ENCODE data around the gene UGT1A9. TPM values are rescaled to one million over a fixed set of nuclear protein-coding genes. Genes with fewer than 3 reads are reported as not detected.

Gene UGT1A9
- total RNA-seq, 1 experiment from 2014 or later = not detected

DNA sequence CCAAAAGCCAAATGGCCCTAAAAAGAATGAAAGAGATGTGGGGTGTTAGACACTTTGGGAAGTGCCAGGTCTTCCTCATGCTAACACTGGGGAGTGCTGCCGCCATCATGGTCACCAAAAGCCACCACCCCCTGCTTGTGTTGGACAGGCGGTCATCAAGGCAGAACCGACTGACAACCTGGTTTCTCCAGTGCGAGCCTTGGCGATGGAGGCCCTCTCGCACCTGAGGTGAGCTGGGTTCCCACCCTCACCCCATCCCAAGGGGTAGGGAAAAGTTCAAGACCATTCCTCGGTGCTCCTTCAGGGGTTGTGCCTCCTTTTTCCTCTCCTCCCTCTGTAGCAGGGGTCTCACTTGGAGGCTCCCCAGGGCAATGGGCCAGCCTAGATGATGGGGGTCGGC is 140.0 kb downstream of the UGT1A9 start:
- Histone ChIP-seq H3K4ac (ENCODE audit: low read depth, low read length) (no peak overlapping the region), H2BK15ac (ENCODE audit: low read depth, low read length) (no peak overlapping the region), H3K18ac (ENCODE audit: insufficient read length, low read depth, low read length) (no peak overlapping the region), H3K4me1 (ENCODE audit: insufficient read depth, low read length) (no peaks in the 10 kb centered on the region), H2BK20ac (ENCODE audit: low read depth, low read length, poor library complexity, severe bottlenecking) (no peak overlapping the region), H3K9me3 (ENCODE audit: control insufficient read depth, low read depth, low read length) (no peaks in the 10 kb centered on the region), H3K79me2 (ENCODE audit: insufficient read depth, low read length) (no peaks in the 10 kb centered on the region), H2AK5ac (ENCODE audit: insufficient read length, low read length) (no peak overlapping the region), H3K23me2 (ENCODE audit: insufficient read length, low read depth, low read length, poor library complexity, severe bottlenecking) (no peaks in the 10 kb centered on the region), H3K56ac (ENCODE audit: insufficient read length, low read depth, low read length) (no peak overlapping the region), H3K23ac (ENCODE audit: insufficient read length, low read depth, low read length) (no peak overlapping the region), H2BK120ac (ENCODE audit: low read depth, low read length, poor library complexity, severe bottlenecking) (no peak overlapping the region), H2AFZ (ENCODE audit: low read length) (no peak overlapping the region), H3K9ac (ENCODE audit: extremely low read depth, insufficient read length, low read length) (no peak overlapping the region), H3K27me3 (ENCODE audit: insufficient read depth, low read length) (no peaks in the 10 kb centered on the region), H4K91ac (ENCODE audit: insufficient read length, low read depth, low read length) (no peak overlapping the region), H3K4me2 (ENCODE audit: insufficient read depth, insufficient read length, low read length) (no peak overlapping the region), H4K20me1 (ENCODE audit: control insufficient read depth, insufficient read depth, insufficient read length) (no peaks in the 10 kb centered on the region), H3K14ac (ENCODE audit: insufficient read depth, low read length) (no peak overlapping the region), H3K27ac (ENCODE audit: insufficient read length, low read depth, low read length) (no peak overlapping the region), H3K79me1 (ENCODE audit: insufficient read depth, low read depth, low read length, poor library complexity, severe bottlenecking) (no peaks in the 10 kb centered on the region), H2BK12ac (ENCODE audit: insufficient read length, low read depth, low read length) (no peak overlapping the region), H3T11ph (ENCODE audit: low read length) (no peak overlapping the region), H2BK5ac (ENCODE audit: insufficient read length, low read length) (no peak overlapping the region), H4K8ac (replicated peaks; ENCODE audit: insufficient read length, low read depth, low read length) (no peak overlapping the region), H4K5ac (ENCODE audit: insufficient read length, low read depth, low read length) (no peak overlapping the region)
- peaks cover 15% of the 10 kb centered on the region for H3K27me3 Mint-ChIP-seq (ENCODE audit: low read depth)
- peaks cover 0 to 2% of the 10 kb centered on the region in 2 experiments; a peak in 1 of 5 replicates for H3K9me3 Mint-ChIP-seq
- no peak for DNase-seq
- no peak overlapping the region for H3K27ac Mint-ChIP-seq
- H3K4me3 Mint-ChIP-seq = no peak overlapping the region
- WGBS (ENCODE audit: extremely low coverage, insufficient read length, low lambda C conversion rate) = no CpG with 5 or more reads among the region's 8 CpGs
- TF ChIP-seq, protein P1, sequence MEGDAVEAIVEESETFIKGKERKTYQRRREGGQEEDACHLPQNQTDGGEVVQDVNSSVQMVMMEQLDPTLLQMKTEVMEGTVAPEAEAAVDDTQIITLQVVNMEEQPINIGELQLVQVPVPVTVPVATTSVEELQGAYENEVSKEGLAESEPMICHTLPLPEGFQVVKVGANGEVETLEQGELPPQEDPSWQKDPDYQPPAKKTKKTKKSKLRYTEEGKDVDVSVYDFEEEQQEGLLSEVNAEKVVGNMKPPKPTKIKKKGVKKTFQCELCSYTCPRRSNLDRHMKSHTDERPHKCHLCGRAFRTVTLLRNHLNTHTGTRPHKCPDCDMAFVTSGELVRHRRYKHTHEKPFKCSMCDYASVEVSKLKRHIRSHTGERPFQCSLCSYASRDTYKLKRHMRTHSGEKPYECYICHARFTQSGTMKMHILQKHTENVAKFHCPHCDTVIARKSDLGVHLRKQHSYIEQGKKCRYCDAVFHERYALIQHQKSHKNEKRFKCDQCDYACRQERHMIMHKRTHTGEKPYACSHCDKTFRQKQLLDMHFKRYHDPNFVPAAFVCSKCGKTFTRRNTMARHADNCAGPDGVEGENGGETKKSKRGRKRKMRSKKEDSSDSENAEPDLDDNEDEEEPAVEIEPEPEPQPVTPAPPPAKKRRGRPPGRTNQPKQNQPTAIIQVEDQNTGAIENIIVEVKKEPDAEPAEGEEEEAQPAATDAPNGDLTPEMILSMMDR (conservative IDR thresholded peaks at IDR 0.05) = no peak
- no peaks in the 10 kb centered on the region for H3K36me3 Mint-ChIP-seq (ENCODE audit: insufficient read depth in 1 of 3, low read depth in 3 of 3)
- H3K4me1 Mint-ChIP-seq = no peaks in the 10 kb centered on the region

Measured in H9 (cell line).